ENCODE results near the gene VPS26B. TPM values are rescaled to one million over a fixed set of nuclear protein-coding genes. Genes with fewer than 3 reads are reported as not detected.
"Not testable (repeated sequence)": the region's sequence is repeated elsewhere in the genome, so short reads cannot be mapped to it uniquely, and the experiment has no call there.

Gene VPS26B
- total RNA-seq, 1 experiment from 2014 or later, result 33.1 TPM

GRCh38 chr11:134277183-134278001 lies 52.9 kb downstream of the VPS26B start:
- TF ChIP-seq, protein P1, sequence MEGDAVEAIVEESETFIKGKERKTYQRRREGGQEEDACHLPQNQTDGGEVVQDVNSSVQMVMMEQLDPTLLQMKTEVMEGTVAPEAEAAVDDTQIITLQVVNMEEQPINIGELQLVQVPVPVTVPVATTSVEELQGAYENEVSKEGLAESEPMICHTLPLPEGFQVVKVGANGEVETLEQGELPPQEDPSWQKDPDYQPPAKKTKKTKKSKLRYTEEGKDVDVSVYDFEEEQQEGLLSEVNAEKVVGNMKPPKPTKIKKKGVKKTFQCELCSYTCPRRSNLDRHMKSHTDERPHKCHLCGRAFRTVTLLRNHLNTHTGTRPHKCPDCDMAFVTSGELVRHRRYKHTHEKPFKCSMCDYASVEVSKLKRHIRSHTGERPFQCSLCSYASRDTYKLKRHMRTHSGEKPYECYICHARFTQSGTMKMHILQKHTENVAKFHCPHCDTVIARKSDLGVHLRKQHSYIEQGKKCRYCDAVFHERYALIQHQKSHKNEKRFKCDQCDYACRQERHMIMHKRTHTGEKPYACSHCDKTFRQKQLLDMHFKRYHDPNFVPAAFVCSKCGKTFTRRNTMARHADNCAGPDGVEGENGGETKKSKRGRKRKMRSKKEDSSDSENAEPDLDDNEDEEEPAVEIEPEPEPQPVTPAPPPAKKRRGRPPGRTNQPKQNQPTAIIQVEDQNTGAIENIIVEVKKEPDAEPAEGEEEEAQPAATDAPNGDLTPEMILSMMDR (IDR thresholded peaks at IDR 0.05; ENCODE audit: unreplicated experiment), result no peak
- intact Hi-C loops (cut with micrococcal nuclease; ENCODE audit: unreplicated experiment), result no loop called here
- H3K36me3 Mint-ChIP-seq (ENCODE audit: insufficient read depth, unreplicated experiment), result no peaks in the 10 kb centered on the region

DNA sequence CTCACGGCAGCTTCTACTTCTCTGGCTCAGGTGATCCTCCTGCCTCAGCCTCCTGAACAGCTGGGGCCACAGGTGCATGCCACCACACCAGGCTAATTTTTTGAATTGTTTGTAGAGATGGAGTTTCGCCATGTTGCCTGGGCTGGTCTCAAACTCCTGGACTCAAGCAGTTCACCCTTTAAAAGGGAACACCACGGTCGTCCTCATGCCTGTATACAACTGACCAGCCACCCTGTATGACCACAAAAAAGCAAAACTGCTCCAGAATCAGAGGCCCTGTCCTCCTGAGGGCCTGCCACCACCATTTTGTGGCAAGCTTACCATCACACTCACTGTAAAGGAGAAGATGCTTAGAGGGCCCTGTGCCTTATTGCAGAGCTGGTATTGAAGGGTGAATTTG lies 53.9 kb downstream of the VPS26B start:
- no peaks in the 10 kb centered on the region for H3K36me3 Mint-ChIP-seq (ENCODE audit: insufficient read depth, unreplicated experiment)
- DNase-seq, result no peak
- no peak overlapping the region for H3K27ac Mint-ChIP-seq (ENCODE audit: unreplicated experiment)
- no peaks in the 10 kb centered on the region for H3K9me3 Mint-ChIP-seq (ENCODE audit: low read depth, unreplicated experiment)
- no peaks in the 10 kb centered on the region for H3K4me1 Mint-ChIP-seq (ENCODE audit: low read depth, unreplicated experiment)
- CTCF ChIA-PET, result interaction anchor here (0.7 kb wide), 1 partner anchor 1296 kb away, joined by 3 read pairs; no protein-coding TSS in a partner anchor
- intact Hi-C loops (cut with micrococcal nuclease; ENCODE audit: unreplicated experiment), result no loop called here
- BruUV-seq (replicated peaks), result no TSS peak
- peaks cover 79% of the 10 kb centered on the region for H3K27me3 Mint-ChIP-seq (ENCODE audit: unreplicated experiment)
- TF ChIP-seq, protein P1 (IDR thresholded peaks at IDR 0.05; ENCODE audit: unreplicated experiment), result no peak
- H3K4me3 Mint-ChIP-seq (ENCODE audit: low read depth, unreplicated experiment), result no peak overlapping the region

More at GRCh38 chr11:134277183-134278001, 52.9 kb downstream of the VPS26B start:
- Mint-ChIP-seq H3K27ac (ENCODE audit: unreplicated experiment) (no peak overlapping the region), H3K4me3 (ENCODE audit: low read depth, unreplicated experiment) (no peak overlapping the region), H3K27me3 (ENCODE audit: unreplicated experiment) (peaks cover 88% of the 10 kb centered on the region), H3K9me3 (ENCODE audit: low read depth, unreplicated experiment) (no peaks in the 10 kb centered on the region), H3K4me1 (ENCODE audit: low read depth, unreplicated experiment) (no peaks in the 10 kb centered on the region)
- CTCF ChIA-PET, result no interaction called here
- BruUV-seq (replicated peaks), result no TSS peak
- no peak for DNase-seq

DNA sequence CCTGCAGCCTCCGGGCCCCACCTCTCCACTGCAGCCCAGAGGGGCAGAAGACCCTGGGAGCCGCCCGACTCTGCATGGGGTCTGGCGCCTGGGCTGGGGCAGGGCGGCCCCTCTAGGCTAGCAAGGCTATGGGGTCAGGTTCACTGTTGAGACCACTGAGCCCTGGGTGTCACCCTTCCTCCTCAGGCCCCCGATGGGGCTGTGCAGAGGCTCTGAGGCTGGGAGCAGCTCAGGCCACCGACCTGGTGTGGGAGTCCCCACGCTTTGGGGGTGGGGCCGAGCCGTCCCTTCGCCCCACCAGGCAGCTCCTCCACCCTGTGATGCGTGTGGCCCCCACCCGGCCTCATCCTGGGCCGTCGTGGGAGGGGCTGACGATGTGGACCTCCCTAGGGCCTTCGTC lies 57.2 kb downstream of the VPS26B start:
- H3K4me1 Mint-ChIP-seq (ENCODE audit: low read depth, unreplicated experiment); H3K4me3 Mint-ChIP-seq (ENCODE audit: low read depth, unreplicated experiment); BruUV-seq (replicated peaks); DNase-seq; H3K9me3 Mint-ChIP-seq (ENCODE audit: low read depth, unreplicated experiment); H3K27ac Mint-ChIP-seq (ENCODE audit: unreplicated experiment); H3K36me3 Mint-ChIP-seq (ENCODE audit: insufficient read depth, unreplicated experiment); CTCF ChIA-PET; intact Hi-C loops (cut with micrococcal nuclease; ENCODE audit: unreplicated experiment): not testable (repeated sequence)
- H3K27me3 Mint-ChIP-seq (ENCODE audit: unreplicated experiment), result peaks cover 48% of the 10 kb centered on the region

GRCh38 chr11:134282121-134283045 lies 57.9 kb downstream of the VPS26B start:
- Mint-ChIP-seq H3K4me1 (ENCODE audit: low read depth, unreplicated experiment) (no peaks in the 10 kb centered on the region), H3K27me3 (ENCODE audit: unreplicated experiment) (peaks cover 41% of the 10 kb centered on the region), H3K27ac (ENCODE audit: unreplicated experiment) (no peak overlapping the region), H3K9me3 (ENCODE audit: low read depth, unreplicated experiment) (no peaks in the 10 kb centered on the region), H3K36me3 (ENCODE audit: insufficient read depth, unreplicated experiment) (no peaks in the 10 kb centered on the region), H3K4me3 (ENCODE audit: low read depth, unreplicated experiment) (no peak overlapping the region)
- no peak for DNase-seq
- intact Hi-C loops (cut with micrococcal nuclease; ENCODE audit: unreplicated experiment), result no loop called here
- CTCF ChIA-PET, result no interaction called here
- TF ChIP-seq, protein P1 (IDR thresholded peaks at IDR 0.05; ENCODE audit: unreplicated experiment), result no peak
- BruUV-seq (replicated peaks), result no TSS peak

All from Calu3 (cell line).